Measurements from ENCODE around the gene ITM2B. TPM values are rescaled to one million over a fixed set of nuclear protein-coding genes. Genes with fewer than 3 reads are reported as not detected.

The ITM2B gene
- total RNA-seq, 1 donor from 2014 or later, result 48.7 TPM

DNA sequence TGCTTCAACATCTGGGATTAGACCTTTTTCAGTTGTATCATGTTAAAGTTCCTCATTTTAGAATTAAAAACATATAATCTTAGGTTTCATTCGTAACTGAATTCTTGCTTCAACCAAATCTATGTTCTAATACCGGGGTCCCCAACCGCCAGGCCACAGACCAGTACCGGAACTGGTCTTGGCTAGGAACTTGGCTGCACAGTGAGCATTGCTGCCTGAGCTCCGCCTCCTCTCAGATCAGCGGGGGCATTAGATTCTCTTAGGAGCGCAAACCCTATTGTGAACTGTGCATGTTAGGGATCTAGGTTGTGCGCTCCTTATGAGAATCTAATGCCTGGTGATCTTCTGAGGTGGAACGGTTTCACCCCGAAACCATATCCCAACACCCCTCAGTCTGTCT is 19.2 kb downstream of the ITM2B start:
- Mint-ChIP-seq H3K4me1 (ENCODE audit: low read depth) (peaks cover 4% of the 10 kb centered on the region), H3K9me3 (no peaks in the 10 kb centered on the region), H3K4me3 (ENCODE audit: low read depth) (no peak overlapping the region), H3K27me3 (ENCODE audit: low read depth) (no peaks in the 10 kb centered on the region), H3K27ac (no peak overlapping the region), H3K36me3 (ENCODE audit: low read depth) (peaks cover 28% of the 10 kb centered on the region)
- DNase-seq (ENCODE audit: low spot score), result no peak
- intact Hi-C loops (cut with micrococcal nuclease), result no loop called here

DNA sequence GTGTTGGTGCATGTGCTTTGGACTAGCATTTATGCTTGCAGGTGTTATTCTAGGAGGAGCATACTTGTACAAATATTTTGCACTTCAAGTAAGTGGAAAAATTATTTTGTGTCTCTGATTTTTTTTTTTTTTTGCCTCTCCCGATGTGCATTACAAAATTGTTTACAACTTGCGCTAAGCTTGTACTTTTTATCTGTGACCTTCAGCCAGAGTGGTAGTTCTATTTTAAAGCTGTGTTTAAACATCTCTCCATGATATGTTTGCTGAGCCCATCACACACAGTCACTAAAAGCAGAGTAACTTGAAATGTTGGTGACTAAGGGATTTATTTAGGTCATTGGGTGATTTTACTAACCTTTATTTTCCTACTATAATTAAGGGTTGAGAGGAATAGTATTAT is 20.8 kb downstream of the ITM2B start:
- no peak overlapping the region for H3K4me3 Mint-ChIP-seq (ENCODE audit: low read depth)
- peaks cover 4% of the 10 kb centered on the region for H3K4me1 Mint-ChIP-seq (ENCODE audit: low read depth)
- intact Hi-C loops (cut with micrococcal nuclease), result no loop called here
- H3K27ac Mint-ChIP-seq, result no peak overlapping the region
- peaks cover 42% of the 10 kb centered on the region for H3K36me3 Mint-ChIP-seq (ENCODE audit: low read depth)
- no peaks in the 10 kb centered on the region for H3K9me3 Mint-ChIP-seq
- DNase-seq (ENCODE audit: low spot score), result no peak
- no peaks in the 10 kb centered on the region for H3K27me3 Mint-ChIP-seq (ENCODE audit: low read depth)

DNA sequence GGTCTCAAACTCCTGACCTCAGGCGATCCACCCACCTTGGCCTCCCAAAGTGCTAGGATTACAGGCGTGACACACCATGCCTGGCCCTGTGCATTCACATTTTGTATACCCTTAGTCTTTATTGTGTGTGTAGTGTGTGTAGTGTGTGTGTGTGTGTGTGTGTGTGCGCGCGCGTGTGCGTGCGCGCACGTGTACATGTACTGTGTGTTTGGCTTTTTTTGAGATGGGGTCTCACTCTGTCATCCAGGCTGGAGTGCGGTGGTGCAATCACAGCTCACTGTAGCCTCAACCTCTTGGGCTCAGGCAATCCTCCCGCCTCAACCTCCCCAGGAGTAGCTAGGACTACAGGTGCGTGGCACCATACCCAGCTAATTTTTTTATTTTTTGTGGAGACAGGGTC is 22.1 kb downstream of the ITM2B start:
- Mint-ChIP-seq H3K4me3 (ENCODE audit: low read depth) (no peak overlapping the region), H3K27ac (no peak overlapping the region), H3K9me3 (no peaks in the 10 kb centered on the region), H3K36me3 (ENCODE audit: low read depth) (peaks cover 53% of the 10 kb centered on the region), H3K4me1 (ENCODE audit: low read depth) (no peaks in the 10 kb centered on the region), H3K27me3 (ENCODE audit: low read depth) (no peaks in the 10 kb centered on the region)
- intact Hi-C loops (cut with micrococcal nuclease), result no loop called here
- DNase-seq (ENCODE audit: low spot score), result no peak

DNA sequence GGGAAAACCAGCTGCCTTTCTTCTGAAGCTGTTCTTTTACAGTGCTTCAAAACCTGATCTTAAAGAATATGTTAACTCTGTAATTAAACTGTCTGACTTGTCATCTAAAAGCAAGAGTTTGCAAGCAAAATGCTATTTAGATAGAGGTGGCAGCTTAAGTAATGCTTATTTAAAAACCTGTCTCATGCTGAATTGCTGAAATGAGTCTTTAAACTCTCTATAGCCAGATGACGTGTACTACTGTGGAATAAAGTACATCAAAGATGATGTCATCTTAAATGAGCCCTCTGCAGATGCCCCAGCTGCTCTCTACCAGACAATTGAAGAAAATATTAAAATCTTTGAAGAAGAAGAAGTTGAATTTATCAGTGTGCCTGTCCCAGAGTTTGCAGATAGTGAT is 22.9 kb downstream of the ITM2B start:
- Mint-ChIP-seq H3K4me3 (ENCODE audit: low read depth) (no peak overlapping the region), H3K36me3 (ENCODE audit: low read depth) (peaks cover 60% of the 10 kb centered on the region), H3K27ac (no peak overlapping the region), H3K27me3 (ENCODE audit: low read depth) (no peaks in the 10 kb centered on the region), H3K9me3 (no peaks in the 10 kb centered on the region), H3K4me1 (ENCODE audit: low read depth) (no peaks in the 10 kb centered on the region)
- DNase-seq (ENCODE audit: low spot score), result no peak
- intact Hi-C loops (cut with micrococcal nuclease), result no loop called here

DNA sequence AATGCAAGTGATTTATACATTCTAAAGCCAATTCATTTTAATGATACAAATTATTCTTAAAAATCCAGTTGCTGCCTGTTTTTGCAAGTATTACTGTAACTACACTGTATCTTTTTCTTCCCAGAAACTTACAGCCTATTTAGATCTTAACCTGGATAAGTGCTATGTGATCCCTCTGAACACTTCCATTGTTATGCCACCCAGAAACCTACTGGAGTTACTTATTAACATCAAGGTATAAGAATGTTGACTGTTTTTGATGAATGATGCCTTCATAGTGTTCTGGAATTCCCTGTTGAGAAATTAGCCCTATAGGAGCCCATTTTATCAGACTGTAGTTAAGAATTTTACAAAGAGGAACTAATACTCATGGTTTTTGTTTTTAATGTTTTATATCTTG is 25.0 kb downstream of the ITM2B start:
- intact Hi-C loops (cut with micrococcal nuclease), result no loop called here
- no peak overlapping the region for H3K27ac Mint-ChIP-seq
- no peaks in the 10 kb centered on the region for H3K9me3 Mint-ChIP-seq
- no peak overlapping the region for H3K4me3 Mint-ChIP-seq (ENCODE audit: low read depth)
- no peaks in the 10 kb centered on the region for H3K4me1 Mint-ChIP-seq (ENCODE audit: low read depth)
- no peak for DNase-seq (ENCODE audit: low spot score)
- H3K36me3 Mint-ChIP-seq (ENCODE audit: low read depth), result peaks cover 74% of the 10 kb centered on the region
- H3K27me3 Mint-ChIP-seq (ENCODE audit: low read depth), result no peaks in the 10 kb centered on the region

DNA sequence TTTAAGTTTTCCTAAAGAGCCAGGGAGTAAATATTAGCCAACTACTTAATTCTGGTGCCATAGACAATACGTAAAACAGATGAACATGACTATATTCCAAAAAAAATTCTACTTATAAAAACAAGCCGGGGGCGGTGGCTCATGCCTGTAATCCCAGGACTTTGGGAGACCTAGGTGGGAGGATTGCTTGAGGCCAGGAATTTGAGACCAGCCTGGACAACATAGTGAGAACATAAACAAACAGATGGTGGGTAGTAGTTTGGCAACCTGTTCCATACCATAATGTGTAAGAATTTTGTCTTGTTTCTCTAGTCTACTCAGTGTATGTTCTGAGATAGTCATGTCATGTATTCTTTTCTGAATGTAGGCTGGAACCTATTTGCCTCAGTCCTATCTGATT is 25.4 kb downstream of the ITM2B start:
- no peaks in the 10 kb centered on the region for H3K9me3 Mint-ChIP-seq
- no peaks in the 10 kb centered on the region for H3K4me1 Mint-ChIP-seq (ENCODE audit: low read depth)
- DNase-seq (ENCODE audit: low spot score), result no peak
- H3K27me3 Mint-ChIP-seq (ENCODE audit: low read depth), result no peaks in the 10 kb centered on the region
- intact Hi-C loops (cut with micrococcal nuclease), result no loop called here
- H3K36me3 Mint-ChIP-seq (ENCODE audit: low read depth), result peaks cover 78% of the 10 kb centered on the region
- no peak overlapping the region for H3K4me3 Mint-ChIP-seq (ENCODE audit: low read depth)
- H3K27ac Mint-ChIP-seq, result no peak overlapping the region

DNA sequence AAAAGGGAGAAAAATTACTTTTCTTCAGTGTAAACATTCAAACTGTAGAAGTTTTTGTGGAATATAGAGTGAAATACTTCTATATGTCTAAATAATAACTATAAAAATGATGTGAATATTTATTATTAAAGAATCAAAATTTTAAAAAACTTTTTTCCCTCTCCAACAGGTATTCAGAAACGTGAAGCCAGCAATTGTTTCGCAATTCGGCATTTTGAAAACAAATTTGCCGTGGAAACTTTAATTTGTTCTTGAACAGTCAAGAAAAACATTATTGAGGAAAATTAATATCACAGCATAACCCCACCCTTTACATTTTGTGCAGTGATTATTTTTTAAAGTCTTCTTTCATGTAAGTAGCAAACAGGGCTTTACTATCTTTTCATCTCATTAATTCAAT is 28.0 kb downstream of the ITM2B start:
- H3K27me3 Mint-ChIP-seq (ENCODE audit: low read depth), result no peaks in the 10 kb centered on the region
- H3K36me3 Mint-ChIP-seq (ENCODE audit: low read depth), result peaks cover 73% of the 10 kb centered on the region
- H3K4me1 Mint-ChIP-seq (ENCODE audit: low read depth), result peaks cover 7% of the 10 kb centered on the region
- intact Hi-C loops (cut with micrococcal nuclease), result no loop called here
- no peak overlapping the region for H3K27ac Mint-ChIP-seq
- H3K4me3 Mint-ChIP-seq (ENCODE audit: low read depth), result no peak overlapping the region
- no peaks in the 10 kb centered on the region for H3K9me3 Mint-ChIP-seq
- DNase-seq (ENCODE audit: low spot score), result no peak

DNA sequence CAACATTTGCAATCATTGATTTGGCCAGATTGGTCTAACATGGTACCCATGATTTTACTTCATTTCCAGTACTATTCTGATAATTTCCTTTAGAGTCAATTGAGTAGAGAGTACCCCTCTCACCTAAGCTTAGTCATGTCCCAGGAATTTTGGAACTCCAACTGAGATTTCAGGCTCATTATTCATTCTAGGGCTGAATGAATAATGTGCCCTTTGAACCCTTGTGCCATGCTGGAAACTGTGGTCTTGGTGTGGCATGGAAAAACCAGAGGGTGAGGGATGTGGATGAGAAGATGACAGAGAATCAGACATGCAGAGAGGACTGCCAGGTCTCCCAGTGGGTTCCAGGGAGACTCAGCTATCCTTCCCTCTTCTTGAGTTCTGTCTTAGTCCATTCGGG is 30.2 kb downstream of the ITM2B start:
- intact Hi-C loops (cut with micrococcal nuclease), result no loop called here
- Mint-ChIP-seq H3K4me1 (ENCODE audit: low read depth) (peaks cover 10% of the 10 kb centered on the region), H3K36me3 (ENCODE audit: low read depth) (peaks cover 61% of the 10 kb centered on the region)

DNA sequence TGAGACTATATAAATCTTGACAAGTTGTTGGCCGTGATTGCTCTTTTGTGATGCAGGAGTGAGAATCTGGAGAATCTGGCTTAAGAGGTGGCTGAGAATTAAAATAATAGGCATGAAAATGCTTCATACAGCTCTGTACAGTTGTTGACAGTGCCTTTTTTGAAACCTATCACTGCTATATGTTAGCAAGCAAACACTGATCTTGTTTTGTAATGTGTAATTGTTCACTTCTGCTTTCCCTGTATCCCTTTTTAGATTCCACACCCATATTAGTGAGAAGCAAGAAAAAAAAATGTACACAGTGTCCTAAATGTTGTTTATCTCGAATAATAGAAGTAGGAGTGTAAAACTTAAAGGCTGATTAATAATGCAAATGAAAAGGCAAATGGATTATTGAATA is 31.1 kb downstream of the ITM2B start:
- Mint-ChIP-seq H3K36me3 (ENCODE audit: low read depth) (peaks cover 56% of the 10 kb centered on the region), H3K27ac (no peak overlapping the region), H3K4me3 (ENCODE audit: low read depth) (no peak overlapping the region), H3K4me1 (ENCODE audit: low read depth) (peaks cover 10% of the 10 kb centered on the region), H3K27me3 (ENCODE audit: low read depth) (no peaks in the 10 kb centered on the region), H3K9me3 (no peaks in the 10 kb centered on the region)
- intact Hi-C loops (cut with micrococcal nuclease), result no loop called here
- DNase-seq (ENCODE audit: low spot score), result no peak

More for the DNA sequence above, 30.2 kb downstream of the ITM2B start:
- no peak overlapping the region for H3K27ac Mint-ChIP-seq
- no peaks in the 10 kb centered on the region for H3K27me3 Mint-ChIP-seq (ENCODE audit: low read depth)
- no peak overlapping the region for H3K4me3 Mint-ChIP-seq (ENCODE audit: low read depth)
- no peaks in the 10 kb centered on the region for H3K9me3 Mint-ChIP-seq
- DNase-seq (ENCODE audit: low spot score), result no peak

DNA sequence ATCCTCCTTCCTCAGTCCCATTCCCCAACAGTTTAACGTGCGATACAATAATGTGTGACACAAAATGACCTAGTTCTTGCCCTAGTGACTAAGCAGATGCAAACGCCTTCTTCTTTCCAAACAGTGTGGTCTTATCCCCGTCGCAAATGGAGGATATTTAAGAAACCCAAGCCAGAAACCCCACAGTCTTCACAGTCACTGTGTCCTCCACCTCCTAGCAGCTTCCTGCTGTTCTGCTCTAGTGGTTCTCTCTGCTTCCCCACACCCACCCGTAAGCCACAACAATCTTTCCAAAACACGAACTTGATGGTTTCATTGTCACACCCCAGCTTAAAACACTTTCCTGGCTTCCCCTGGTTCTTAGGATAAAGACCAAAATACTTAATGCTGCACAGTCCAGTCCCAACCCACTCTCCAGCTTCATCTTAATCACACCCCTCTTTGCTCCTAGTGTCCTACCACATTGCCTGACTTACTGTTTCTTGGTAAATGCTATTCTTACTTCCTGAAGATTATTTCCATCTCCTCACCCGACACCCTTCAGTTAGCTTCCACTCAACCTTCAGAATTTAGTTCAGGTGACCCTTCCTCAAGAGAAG is 32.3 kb downstream of the ITM2B start:
- Mint-ChIP-seq H3K27ac (no peak overlapping the region), H3K27me3 (ENCODE audit: low read depth) (no peaks in the 10 kb centered on the region), H3K4me1 (ENCODE audit: low read depth) (peaks cover 10% of the 10 kb centered on the region), H3K4me3 (ENCODE audit: low read depth) (no peak overlapping the region), H3K36me3 (ENCODE audit: low read depth) (peaks cover 48% of the 10 kb centered on the region), H3K9me3 (no peaks in the 10 kb centered on the region)
- intact Hi-C loops (cut with micrococcal nuclease), result no loop called here
- DNase-seq (ENCODE audit: low spot score), result no peak

DNA sequence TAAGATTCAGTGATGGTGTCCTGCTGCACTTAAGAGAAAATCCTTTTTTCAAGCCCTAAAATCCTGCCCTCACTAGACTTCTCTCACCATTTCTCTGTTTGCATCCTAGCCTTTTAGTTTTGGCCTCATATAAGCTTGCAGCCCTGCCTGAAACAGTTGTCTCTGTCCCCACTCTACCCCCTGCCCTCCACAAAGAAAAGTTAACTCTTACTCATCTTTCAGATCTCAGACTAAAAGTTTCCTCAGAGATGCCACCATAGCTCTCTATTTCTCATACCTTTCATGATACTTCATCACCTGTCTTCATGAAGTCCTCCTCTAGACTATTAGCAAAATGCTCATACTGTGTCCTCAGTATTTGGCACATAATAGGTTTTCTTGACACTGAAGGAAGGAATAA is 33.1 kb downstream of the ITM2B start:
- no peaks in the 10 kb centered on the region for H3K27me3 Mint-ChIP-seq (ENCODE audit: low read depth)
- H3K9me3 Mint-ChIP-seq, result no peaks in the 10 kb centered on the region
- no peak for DNase-seq (ENCODE audit: low spot score)
- H3K27ac Mint-ChIP-seq, result no peak overlapping the region
- H3K36me3 Mint-ChIP-seq (ENCODE audit: low read depth), result peaks cover 42% of the 10 kb centered on the region
- intact Hi-C loops (cut with micrococcal nuclease), result no loop called here
- H3K4me3 Mint-ChIP-seq (ENCODE audit: low read depth), result no peak overlapping the region
- H3K4me1 Mint-ChIP-seq (ENCODE audit: low read depth), result peaks cover 10% of the 10 kb centered on the region

DNA sequence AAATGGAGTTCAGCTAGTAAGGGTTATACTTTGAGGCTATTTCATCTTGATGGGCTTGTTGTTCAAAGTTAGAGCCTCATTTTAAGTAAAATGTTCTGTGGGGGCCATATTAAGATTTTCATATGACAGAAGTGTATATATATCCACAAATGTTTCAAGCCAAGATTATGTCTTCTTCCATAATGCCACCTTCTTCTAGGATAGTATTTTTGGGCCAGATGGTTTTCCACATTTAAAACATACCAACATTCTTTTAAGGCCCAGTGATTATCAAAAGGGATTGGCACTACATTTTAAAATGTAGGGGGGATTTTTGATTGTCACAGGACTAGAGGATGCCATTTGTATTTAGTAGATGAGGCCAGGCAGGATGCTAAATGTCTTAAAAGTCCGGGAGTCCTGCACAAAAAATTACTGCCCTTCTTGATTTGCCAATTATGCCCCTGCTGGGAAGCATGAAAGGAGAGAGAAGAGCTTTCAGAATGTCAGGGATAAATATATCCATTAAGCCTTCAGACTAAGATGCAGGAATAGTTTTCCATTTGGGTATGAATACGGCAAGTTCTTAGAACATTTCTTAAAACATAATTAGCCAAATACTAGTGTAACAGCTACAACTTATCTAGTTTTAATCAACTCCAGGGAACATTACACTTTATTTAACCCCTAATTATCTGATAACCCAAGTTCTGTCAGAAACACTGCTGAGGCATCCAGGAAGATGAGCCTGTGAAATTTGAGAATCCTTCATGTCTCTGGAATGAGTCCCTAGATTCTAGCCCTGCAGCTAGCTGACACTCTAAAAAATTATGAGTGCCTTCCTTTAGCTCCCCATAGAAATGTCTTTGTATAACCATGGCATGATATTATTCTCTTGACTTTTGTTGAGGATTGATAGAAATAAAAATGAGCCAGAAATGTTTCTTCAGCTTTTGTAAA is 34.0 kb downstream of the ITM2B start:
- peaks cover 10% of the 10 kb centered on the region for H3K4me1 Mint-ChIP-seq (ENCODE audit: low read depth)

DNA sequence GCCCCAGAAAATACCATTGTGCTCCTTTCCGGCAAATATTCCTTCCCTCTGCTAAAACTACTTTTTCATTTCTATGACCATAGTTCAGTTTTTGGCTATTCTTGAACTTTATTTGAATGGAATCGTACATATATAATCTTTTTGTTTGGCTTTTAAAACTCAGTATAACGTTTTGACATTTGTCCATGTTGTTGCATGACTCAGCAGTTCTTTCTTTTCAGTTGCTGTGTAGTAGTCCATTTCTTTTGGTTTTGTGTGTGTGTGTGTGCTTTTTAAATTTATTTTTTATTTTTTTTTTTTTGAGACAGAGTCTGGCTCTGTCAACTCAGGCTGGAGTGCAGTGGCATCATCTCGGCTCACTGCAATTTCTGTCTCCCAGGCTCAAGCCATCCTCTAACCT is 35.0 kb downstream of the ITM2B start:
- Mint-ChIP-seq H3K4me1 (ENCODE audit: low read depth) (peaks cover 10% of the 10 kb centered on the region), H3K27ac (no peak overlapping the region), H3K9me3 (no peaks in the 10 kb centered on the region), H3K27me3 (ENCODE audit: low read depth) (no peaks in the 10 kb centered on the region), H3K36me3 (ENCODE audit: low read depth) (peaks cover 29% of the 10 kb centered on the region), H3K4me3 (ENCODE audit: low read depth) (no peak overlapping the region)
- intact Hi-C loops (cut with micrococcal nuclease), result no loop called here
- DNase-seq (ENCODE audit: low spot score), result no peak

More for the DNA sequence above, 34.0 kb downstream of the ITM2B start:
- intact Hi-C loops (cut with micrococcal nuclease), result no loop called here
- H3K9me3 Mint-ChIP-seq, result no peaks in the 10 kb centered on the region
- H3K4me3 Mint-ChIP-seq (ENCODE audit: low read depth), result no peak overlapping the region
- peaks cover 40% of the 10 kb centered on the region for H3K36me3 Mint-ChIP-seq (ENCODE audit: low read depth)
- no peaks in the 10 kb centered on the region for H3K27me3 Mint-ChIP-seq (ENCODE audit: low read depth)
- no peak for DNase-seq (ENCODE audit: low spot score)
- H3K27ac Mint-ChIP-seq, result no peak overlapping the region

Measured in activated T-helper 2 cell treated with anti-CD3 and anti-CD28 coated beads, Interferon-gamma antibody, Interleukin-2, Interleukin-4, amounts not matched to agents 10 μg/mL and 5 μg/mL and 100 μg/mL, durations not matched to agents 14 hours and 24 hours and 36 hours (primary cell).